Activated CD8-positive, alpha-beta memory T cell treated with anti-CD3 and anti-CD28 coated beads, Interleukin-2, amount 50 U/mL, for 48 hours (primary cell): ENCODE measurements around the gene PLPPR3.

Experiments used
- DNase-seq: peaks from one replicate; pipeline ENCODE4 v3.0.0-alpha.2; 2020

PLPPR3 gene

GRCh38 chr19:769616-770015 is 52.1 kb downstream of the PLPPR3 start:
- no peak for DNase-seq

- no peak for DNase-seq
Observed at GRCh38 chr19:768424-768823, 53.3 kb downstream of the PLPPR3 start.

GRCh38 chr19:765179-765738 is 56.5 kb downstream of the PLPPR3 start:
- DNase-seq: no peak

GRCh38 chr19:764301-764700 is 57.5 kb downstream of the PLPPR3 start:
- DNase-seq: no peak

- no peak for DNase-seq
Observed at GRCh38 chr19:763869-764268, 57.9 kb downstream of the PLPPR3 start.

- DNase-seq: no peak
Observed at GRCh38 chr19:763181-763580, 58.6 kb downstream of the PLPPR3 start.
